ENCODE measurements around the gene ITPR1.

Gene ITPR1

DNA sequence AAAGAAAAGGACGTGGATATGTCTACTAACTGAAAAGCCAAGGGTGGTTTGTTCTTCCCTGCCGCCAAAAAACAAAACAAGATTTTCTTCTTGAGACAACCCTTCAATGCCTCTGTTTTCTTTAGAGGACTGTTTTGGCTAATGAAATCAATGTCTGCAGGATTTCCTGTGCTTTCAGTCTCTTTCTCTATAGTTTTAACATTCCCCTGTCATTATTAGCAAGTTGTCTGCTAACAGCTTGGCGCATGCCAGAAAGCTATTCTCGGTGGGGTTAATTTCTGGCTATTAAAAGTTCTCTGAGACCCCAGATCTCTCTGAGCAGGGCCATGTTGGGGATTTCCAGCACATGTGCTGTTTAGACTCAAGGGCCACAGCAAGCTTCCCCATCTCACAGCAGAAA is 56.7 kb downstream of the ITPR1 start:
- peaks cover 22% of the 10 kb centered on the region for H3K4me1 ChIP-seq (ENCODE audit: insufficient read depth, low read length, poor library complexity, severe bottlenecking)
- no peak overlapping the region for H3K9ac ChIP-seq (ENCODE audit: low read depth, low read length, poor library complexity, severe bottlenecking)
- H3K4me2 ChIP-seq (ENCODE audit: low read depth, low read length, poor library complexity, severe bottlenecking), result peak overlapping the region; percentile 26
- H3K27me3 ChIP-seq (ENCODE audit: insufficient read depth, low read length, poor library complexity, severe bottlenecking), result no peaks in the 10 kb centered on the region
- no peaks in the 10 kb centered on the region for H4K20me1 ChIP-seq (ENCODE audit: insufficient read depth, low read length, poor library complexity, severe bottlenecking)
- H3K9me2 ChIP-seq (replicated peaks; ENCODE audit: low read depth, low read length), result no peaks in the 10 kb centered on the region
- H3F3A ChIP-seq (ENCODE audit: low read depth), result no peaks in the 10 kb centered on the region
- no peak for TF ChIP-seq EZH2phosphoT487 (IDR thresholded peaks at IDR 0.05; ENCODE audit: borderline replicate concordance)
- TF ChIP-seq CTCF (conservative IDR thresholded peaks at IDR 0.05; ENCODE audit: low read length), result no peak
- peaks cover 58% of the 10 kb centered on the region; the same call in 1 of the 2 replicates for H3K79me2 ChIP-seq (ENCODE audit: insufficient read depth, low read length)
- H2AFZ ChIP-seq (ENCODE audit: low read length), result no peak overlapping the region
- no peak overlapping the region for H3K4me3 ChIP-seq (ENCODE audit: low read length, poor library complexity, severe bottlenecking)
- H3K36me3 ChIP-seq (ENCODE audit: insufficient read depth, low read length), result no peaks in the 10 kb centered on the region
- no peaks in the 10 kb centered on the region for H3K9me3 ChIP-seq (ENCODE audit: insufficient read depth, low read depth, low read length)

DNA sequence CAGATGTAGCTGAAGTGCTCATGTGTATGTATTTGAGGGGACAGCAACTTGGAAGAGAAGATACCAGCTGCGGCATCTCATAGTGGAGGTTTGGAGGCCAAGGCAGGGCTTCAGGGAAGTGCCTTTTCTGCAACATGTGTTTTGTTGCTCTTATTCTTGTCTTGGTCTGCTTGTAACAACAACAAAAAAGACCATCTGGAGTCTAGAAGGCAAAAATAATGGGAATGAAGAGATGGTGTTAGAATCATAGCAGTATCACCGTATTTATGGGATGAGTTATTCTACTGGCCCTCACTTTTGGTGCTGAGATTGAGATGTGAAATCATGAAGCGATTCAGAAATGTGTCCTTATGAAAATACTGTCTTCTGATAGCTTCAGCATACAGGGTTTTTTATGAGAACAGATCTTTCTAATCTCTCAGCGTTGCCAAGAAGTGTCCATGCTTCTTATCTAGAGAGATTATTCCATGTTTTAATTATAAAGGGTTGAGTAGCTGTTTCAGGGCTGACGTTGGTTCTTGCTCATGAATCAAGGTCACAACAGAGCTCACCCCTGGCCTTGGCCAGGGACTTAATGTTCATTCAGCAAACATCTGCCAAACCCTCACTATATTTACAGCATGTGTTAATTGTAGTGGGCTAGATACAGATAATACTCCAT is 58.0 kb downstream of the ITPR1 start:
- TF ChIP-seq CTCF (conservative IDR thresholded peaks at IDR 0.05; ENCODE audit: low read length) (no peak), EZH2phosphoT487 (IDR thresholded peaks at IDR 0.05; ENCODE audit: borderline replicate concordance) (no peak)
- Histone ChIP-seq H3K4me3 (ENCODE audit: low read length, poor library complexity, severe bottlenecking) (no peak overlapping the region), H3F3A (ENCODE audit: low read depth) (no peaks in the 10 kb centered on the region), H3K9me3 (ENCODE audit: insufficient read depth, low read depth, low read length) (no peaks in the 10 kb centered on the region), H3K4me1 (ENCODE audit: insufficient read depth, low read length, poor library complexity, severe bottlenecking) (peaks cover 22% of the 10 kb centered on the region), H4K20me1 (ENCODE audit: insufficient read depth, low read length, poor library complexity, severe bottlenecking) (no peaks in the 10 kb centered on the region), H3K36me3 (ENCODE audit: insufficient read depth, low read length) (peaks cover 1% of the 10 kb centered on the region; the same call in 1 of the 2 replicates), H2AFZ (ENCODE audit: low read length) (no peak overlapping the region), H3K9me2 (replicated peaks; ENCODE audit: low read depth, low read length) (no peaks in the 10 kb centered on the region), H3K27me3 (ENCODE audit: insufficient read depth, low read length, poor library complexity, severe bottlenecking) (no peaks in the 10 kb centered on the region), H3K4me2 (ENCODE audit: low read depth, low read length, poor library complexity, severe bottlenecking) (no peak overlapping the region), H3K9ac (ENCODE audit: low read depth, low read length, poor library complexity, severe bottlenecking) (no peak overlapping the region), H3K79me2 (ENCODE audit: insufficient read depth, low read length) (peaks cover 59% of the 10 kb centered on the region; the same call in 1 of the 2 replicates)

- no peak overlapping the region for H3K4me2 ChIP-seq (ENCODE audit: low read depth, low read length, poor library complexity, severe bottlenecking)
- no peak overlapping the region for H2AFZ ChIP-seq (ENCODE audit: low read length)
- H3K4me3 ChIP-seq (ENCODE audit: low read length, poor library complexity, severe bottlenecking), result no peak overlapping the region
- peaks cover 15% of the 10 kb centered on the region for H3K4me1 ChIP-seq (ENCODE audit: insufficient read depth, low read length, poor library complexity, severe bottlenecking)
- H3K9me3 ChIP-seq (ENCODE audit: insufficient read depth, low read depth, low read length), result no peaks in the 10 kb centered on the region; the same call in 1 of the 2 replicates
- H3K9ac ChIP-seq (ENCODE audit: low read depth, low read length, poor library complexity, severe bottlenecking), result no peak overlapping the region
- H3K36me3 ChIP-seq (ENCODE audit: insufficient read depth, low read length), result peaks cover 9% of the 10 kb centered on the region; the same call in 1 of the 2 replicates
- H4K20me1 ChIP-seq (ENCODE audit: insufficient read depth, low read length, poor library complexity, severe bottlenecking), result no peaks in the 10 kb centered on the region
- TF ChIP-seq EZH2phosphoT487 (IDR thresholded peaks at IDR 0.05; ENCODE audit: borderline replicate concordance), result no peak
- TF ChIP-seq CTCF (conservative IDR thresholded peaks at IDR 0.05; ENCODE audit: low read length), result no peak
- H3F3A ChIP-seq (ENCODE audit: low read depth), result no peaks in the 10 kb centered on the region
- H3K27me3 ChIP-seq (ENCODE audit: insufficient read depth, low read length, poor library complexity, severe bottlenecking), result no peaks in the 10 kb centered on the region
- no peaks in the 10 kb centered on the region for H3K9me2 ChIP-seq (replicated peaks; ENCODE audit: low read depth, low read length)
- peaks cover 52% of the 10 kb centered on the region; the same call in 1 of the 2 replicates for H3K79me2 ChIP-seq (ENCODE audit: insufficient read depth, low read length)
These were observed 58.8 kb downstream of the ITPR1 start for GRCh38 chr3:4551794-4552442.

Data from Loucy (cell line).